ENCODE measurements around the gene SH2D4B.

SH2D4B gene

DNA sequence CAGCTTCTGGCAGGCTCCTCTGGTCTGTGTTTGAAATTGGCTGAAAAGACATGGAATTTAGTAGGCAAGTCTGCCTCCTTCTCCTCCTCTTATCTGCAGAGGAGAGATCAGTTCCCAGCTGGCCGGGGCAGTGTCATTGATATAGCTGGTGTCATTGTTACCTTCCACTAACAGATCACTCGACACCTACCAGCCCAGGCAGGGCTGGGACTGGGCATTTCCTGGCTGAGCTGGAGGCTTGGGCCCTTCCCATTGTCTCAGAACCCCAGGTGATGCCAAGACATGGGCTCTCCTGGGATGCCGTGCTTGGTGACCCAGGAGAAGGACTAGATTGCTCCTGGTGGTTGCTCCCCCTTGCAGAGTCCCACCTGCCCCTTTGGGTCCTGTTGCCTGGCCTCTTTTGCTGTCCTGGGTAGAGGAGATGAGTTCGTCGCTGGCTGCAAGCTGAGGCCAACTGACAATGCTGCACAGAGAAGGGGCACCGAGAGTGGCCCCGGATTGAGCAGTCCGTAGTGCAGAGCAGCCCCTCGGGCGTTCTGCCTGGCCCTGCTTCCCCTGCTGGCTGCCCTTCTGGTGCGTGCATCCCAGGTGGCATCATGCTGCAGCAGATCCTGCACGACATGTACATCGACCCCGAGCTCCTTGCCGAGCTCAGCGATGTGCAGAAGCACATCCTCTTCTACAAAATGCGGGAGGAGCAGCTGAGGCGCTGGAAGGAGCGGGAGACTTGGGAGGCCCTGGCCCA lies at the start of gene SH2D4B:
Gene SH2D4B (plus strand): TSS at position 167 of the 745 bp plus-strand sequence. CDS start 430 bp downstream, at position 597.
- no peak for DNase-seq (ENCODE audit: low spot score)

DNA sequence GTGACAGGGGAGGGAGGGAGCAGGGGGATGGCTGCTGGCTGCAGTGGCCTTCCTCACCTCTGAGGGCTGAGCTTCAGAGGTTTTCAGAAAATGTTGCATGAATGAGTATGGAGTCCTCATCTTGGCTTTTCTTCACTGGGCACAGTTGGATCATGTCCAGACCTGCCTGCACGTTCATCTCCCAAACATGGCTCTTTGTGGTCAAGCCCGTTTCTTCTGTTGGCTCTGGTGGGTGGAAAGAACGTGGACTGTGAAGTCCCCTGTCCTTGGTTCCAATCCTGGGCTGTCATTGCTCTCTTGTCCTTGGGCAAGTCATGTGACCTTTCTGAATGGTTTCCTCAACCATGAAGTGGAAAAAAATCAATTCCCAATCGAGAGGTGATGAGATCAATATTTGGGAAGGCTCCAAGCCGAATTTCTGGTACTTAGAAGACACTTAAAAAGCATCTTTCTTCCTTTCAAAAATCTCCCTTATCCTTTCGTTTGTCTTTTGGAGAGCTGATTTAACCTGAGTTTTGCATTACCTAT lies 49.1 kb upstream of the SH2D4B start:
- no peak for DNase-seq (ENCODE audit: low spot score)

DNA sequence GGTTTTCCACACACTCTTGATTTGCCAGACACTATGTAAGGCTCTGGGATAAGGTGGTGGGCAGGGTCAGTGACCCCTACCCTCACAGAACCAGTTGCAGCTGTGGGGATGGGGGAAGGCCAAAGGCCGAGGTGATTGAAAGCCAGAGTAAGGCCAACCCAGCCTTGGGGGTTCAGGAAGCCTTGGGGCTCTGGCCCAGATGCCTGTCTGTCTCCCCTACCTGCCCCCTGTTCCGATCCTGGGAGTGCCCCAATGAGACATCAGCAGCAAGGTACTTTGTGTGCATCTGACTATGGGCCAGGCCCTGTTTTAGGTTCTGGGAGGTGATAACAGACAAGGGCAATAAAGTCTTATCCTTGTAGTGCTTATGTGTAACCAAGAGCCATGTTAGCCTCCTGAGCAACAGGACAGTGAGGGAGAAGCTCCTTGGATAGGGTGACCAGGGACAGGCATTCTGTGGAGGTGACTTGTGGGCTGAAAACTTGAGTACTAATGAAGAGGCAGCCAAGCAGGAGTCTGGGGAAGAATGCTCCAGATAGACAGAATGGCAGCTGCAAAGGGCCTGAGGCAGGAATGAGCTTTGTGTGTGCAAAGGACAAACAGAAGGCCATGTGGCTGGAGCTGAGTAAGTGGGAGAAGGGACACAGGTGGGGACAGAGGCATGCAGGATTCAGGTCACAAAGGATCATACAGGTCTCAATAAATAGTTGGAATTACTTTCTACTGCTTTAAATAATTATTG lies 48.2 kb upstream of the SH2D4B start:
- no peak for DNase-seq (ENCODE audit: low spot score)

DNA sequence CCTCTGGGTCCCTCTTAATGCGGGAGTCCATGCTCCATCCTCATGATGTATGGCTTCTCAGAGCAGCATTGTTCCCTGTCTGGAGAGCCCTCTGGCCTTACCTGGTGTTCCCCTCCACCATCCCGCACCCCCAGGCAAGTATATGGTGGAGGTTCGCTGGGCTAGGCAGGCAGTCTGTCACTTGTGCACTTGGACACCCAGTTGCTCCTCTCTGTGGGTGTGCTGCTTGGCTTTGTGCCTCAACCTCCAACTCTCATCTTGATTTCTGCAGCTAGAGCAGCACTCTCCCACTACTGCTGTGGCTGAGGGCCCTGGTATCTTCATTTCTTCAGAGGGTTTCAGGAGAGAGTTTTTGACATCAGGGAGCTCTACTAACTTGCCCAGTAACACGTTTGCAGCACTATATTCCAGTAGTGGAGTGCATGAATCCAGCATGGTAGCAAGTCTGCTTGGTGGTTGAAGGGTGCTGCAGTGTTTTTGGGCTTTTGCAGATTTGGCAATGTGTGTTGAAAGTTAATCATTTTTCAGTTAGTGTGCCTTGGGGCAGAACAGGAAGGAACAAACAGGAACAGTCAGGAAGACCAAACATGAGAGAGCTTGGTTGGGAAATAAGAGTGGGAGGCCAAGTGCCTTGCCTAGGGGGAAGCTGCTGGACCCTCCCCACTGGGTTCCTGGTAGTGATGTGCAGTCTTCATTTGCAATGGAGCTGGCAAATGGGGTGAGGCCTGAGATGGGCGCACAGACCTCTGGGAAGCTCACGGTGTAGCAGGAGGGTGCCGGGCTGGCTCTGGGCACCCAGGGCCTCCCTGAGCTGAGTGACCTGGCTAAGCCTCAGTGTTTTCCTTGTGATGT lies 46.2 kb upstream of the SH2D4B start:
- DNase-seq (ENCODE audit: low spot score), result no peak

DNA sequence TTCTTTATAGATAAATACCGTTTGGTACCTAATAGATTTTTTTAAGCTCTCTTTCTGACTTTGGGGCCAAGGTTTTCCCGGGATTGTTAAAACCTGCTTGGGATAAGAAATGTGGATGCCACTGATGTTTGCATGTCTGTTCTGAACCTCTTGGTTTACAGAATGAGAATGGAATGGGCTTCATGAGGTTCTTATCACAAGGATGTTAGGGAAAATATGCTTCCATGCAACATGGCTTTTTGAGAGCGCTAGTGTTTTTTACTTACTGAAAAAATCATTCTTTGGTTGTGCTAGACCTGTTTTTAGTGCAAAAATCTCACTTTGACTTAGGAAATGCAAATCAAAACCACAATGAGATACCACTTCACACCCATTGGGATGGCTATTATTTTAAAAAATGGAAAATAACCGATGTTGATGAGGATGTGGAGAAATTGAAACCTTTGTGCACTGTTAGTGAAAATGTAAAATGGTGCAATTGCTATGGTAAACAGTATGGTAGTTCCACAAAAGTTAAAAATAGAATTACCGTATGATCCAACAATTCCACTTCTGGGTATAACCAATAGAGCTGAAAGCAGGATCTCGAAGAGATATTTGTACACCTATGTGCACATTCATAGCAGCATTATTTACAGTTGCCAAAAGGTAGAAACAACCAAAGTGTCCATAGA lies 44.7 kb upstream of the SH2D4B start:
- DNase-seq (ENCODE audit: low spot score), result no peak

DNA sequence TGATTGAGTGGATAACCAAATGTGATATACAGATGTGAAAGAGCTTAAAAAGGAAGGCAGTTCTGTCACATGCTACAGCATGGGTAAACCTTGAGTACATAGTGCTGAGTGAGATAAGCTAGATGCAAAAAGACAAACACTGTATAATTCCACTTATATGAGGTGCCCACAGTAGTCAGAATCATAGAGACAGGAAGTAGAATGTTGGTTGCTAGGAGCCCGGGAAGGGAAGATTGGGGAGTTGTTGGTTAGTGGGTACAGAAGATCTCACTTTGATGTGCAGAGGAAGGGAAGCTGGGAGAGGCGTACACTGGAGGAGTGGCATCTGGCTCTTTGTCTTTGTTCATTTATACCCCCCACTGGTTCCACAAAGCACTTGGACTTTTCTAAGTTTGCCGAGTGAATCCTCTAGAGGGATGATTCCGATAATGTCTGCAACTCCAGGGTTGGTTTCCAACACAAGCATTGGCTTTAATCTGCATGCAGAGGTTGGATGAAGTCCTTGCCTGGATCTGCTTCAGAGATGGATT lies 44.1 kb upstream of the SH2D4B start:
- peak; percentile 43 for DNase-seq (ENCODE audit: low spot score)

DNA sequence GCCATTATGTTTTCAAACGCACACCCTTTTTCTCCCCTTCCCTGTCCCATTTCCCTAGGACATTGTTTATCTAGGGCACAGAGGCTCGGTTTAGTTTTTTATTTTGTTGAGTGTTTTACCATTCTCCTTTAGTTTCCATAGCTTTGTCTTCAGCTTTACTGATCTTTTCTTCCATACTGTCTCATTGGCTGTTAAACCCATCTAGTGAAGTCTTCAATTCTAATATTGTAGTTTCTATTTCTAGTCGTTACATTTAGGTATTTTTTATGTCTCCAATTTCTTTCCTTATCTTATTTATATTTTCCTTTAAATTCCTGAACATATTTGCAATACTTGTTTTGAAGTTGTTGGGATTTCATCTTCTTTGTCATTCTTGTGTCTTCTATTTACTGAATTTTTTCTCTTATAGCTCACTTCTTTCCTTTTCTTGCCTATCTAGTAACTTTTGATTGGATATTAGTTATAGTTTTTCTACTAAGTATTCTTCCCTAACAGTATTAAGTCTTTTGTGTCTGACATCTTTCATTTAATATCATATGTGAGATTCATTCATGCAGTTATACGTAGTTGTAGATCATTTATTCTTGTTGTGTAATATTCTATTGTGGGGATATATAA lies 41.0 kb upstream of the SH2D4B start:
- DNase-seq (ENCODE audit: low spot score), result no peak

DNA sequence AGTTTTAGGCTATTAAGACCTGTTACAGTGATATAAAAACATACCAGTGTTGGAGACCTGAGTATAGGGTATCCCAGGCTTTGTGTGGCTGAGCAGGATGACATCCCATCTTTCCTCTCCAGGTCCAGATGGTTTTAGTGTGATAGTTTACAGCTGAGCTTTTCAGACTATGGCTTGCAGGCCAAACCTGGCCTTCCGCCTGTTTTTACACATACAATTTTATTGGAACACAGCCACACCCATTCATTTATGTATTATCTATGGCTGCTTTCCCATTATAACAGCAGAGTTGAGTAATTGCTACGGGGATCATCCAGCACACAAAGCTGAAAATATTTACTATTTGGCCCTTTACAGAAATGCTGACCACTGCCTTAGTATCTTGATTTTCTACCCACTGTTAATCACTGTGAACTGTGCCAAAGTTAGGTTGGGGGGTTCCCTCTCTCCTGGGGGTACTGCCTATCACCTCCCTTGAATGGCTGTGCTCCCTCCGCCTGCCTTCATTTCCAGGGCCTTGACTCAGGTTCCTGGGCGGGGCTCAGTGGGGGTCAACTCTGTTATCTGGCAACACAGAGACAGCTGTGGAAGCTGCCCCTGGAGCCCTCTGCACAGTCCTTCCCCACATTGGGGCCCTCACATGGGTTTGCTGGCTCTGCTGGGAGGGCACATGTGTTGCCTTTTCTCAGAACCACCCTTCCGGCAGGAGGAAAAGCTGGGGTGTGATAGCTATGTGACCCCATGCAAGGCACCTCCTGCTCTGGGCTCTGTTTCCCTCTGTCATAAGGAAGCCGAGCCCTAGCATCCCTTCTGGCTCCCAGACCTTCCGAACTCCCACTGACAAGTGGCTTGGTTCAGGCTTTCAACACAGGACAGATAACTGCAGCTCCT lies 40.3 kb upstream of the SH2D4B start:
- DNase-seq (ENCODE audit: low spot score), result peak; percentile 36

DNA sequence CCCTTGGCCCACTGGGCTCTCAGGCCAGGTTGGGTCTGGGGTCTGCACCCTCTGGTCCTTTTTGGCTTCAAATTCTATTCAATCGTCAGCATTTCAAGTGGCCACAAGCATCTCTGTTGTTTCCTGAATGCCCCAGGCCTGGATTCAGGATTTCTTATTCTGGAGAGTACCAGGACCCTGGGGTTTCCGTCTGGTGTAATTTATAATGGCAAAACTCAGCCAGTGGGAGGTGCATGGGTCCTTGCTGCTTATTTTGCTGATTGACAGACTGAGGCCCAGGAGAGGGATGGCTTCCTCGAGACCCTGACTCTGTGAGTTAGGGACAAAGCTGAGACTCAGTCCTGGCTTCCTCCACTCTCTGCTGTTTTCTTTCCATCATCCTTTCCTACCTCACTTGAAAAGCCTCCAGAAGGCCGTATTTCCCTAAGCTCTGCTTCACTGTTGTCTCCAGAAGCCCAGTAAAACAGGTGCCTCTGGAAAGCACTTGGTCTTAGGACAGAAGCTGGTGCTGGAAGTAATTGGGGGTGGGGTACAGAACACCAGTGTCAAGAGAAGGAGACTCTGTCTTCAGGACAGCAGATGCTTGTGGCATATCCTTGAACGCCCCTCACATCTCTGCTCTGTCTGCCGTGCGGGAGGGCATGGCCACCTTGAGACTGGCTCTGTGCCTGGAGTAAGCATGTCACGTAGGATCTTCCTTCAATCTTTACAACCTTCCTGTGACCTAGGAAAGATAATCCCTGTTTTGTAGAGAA lies 39.4 kb upstream of the SH2D4B start:
- DNase-seq (ENCODE audit: low spot score), result no peak

DNA sequence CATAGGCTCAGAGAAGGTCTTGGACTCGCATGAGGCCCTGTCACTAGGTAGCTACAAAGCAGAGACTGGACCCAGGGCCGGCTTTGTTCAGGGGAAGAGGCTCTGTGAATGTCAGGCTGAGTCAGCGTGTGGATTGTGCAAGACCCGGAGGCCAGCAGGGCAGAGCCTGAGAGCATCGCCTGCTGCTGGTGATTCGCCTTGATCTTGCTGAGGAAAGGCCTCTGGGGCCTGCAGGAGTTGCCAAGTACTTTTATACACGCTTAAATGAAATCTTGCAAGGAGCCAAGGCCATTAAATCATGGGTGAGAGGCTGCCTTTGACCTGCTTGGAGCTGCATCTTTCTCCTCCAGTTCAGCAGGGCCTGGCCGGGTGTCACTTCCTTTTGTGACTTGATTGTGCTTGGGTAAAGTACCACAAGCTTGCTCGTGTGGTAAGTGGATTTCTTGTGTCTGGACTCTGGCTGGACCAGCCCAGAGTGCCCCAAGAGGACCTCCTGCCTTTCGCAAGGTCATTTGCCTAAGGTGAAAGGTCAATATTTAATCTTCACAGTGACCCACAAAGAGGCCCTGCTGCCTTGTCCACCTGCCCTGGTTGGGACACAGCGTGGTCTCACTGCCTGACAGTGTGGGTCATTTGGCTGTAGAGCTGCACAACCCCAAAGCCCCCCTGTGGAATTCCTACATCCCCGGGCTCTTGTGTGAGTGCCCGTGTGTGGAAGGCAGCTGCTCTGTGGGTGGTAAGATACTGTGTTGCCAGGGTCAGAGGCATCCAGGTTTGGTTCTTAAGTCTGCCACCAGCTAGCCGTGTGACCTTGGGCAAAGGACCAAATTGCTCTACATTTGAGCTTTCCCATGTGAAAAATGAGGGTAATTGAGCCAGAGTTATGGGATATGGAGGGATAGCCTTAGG lies 38.6 kb upstream of the SH2D4B start:
- DNase-seq (ENCODE audit: low spot score), result peak; percentile 57

DNA sequence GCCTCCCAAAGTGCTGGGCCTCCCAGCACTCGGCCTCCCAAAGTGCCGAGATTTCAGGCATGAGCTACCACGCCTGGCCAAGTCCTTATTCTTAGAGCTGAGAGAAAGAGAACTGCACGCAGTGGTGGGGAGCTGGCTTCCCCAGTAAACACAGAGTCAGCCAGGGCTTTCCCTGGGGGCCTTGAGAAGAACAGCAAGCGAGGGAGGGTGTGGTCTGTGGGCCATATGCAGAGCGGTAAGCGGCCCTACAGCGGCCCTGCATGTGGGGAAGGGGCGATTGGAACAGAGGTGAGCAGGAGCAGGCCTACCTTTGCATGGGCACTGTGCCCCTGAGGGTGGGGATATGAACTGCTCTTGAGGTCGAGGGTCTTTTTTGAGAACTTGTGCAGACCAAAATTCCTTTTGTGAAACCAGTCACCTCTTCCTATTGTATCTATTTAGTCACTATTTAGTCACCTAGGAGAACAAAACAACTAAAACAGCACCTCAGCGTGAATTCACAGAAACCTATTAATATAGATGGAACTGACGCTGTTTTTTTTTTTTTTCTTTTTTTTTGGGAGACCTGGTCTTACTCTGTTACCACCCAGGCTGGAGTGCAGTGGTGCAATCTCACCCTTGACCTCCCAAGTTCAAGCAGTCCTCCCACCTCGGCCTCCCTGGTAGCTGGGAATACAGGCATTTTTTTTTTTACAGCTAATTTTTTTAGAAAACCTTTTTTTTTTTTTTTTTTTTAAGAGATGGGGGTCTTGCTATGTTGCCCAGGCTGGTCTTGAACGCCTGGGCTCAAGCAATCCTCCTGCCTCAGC lies 36.9 kb upstream of the SH2D4B start:
- peak; percentile 46 for DNase-seq (ENCODE audit: low spot score)

DNA sequence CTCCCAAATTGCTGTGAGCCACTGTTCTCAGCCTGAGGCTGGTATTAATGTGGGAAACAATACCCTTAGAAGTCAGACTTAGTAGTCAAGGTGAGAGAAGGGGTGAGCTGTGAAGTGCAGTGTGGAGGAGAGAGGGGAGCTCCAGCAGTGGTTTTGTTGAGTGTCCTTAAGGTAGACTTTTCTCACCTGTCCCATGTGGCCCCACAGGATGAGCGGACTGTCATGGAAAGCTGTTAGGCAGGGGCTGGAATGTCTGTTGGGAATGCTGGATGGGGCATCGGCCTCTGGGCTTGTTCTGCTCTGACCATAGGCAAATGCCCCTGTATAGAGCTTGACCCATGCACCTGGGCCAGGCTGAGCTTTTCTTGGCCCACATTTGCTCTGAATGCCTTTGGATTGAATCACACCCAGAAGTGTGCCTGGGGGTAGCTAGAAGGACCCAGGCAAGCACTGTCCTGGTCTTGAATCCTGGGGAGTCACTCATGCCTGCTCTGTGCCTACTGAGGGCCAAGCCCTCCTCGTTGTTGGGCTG lies 36.3 kb upstream of the SH2D4B start:
- DNase-seq (ENCODE audit: low spot score), result no peak

DNA sequence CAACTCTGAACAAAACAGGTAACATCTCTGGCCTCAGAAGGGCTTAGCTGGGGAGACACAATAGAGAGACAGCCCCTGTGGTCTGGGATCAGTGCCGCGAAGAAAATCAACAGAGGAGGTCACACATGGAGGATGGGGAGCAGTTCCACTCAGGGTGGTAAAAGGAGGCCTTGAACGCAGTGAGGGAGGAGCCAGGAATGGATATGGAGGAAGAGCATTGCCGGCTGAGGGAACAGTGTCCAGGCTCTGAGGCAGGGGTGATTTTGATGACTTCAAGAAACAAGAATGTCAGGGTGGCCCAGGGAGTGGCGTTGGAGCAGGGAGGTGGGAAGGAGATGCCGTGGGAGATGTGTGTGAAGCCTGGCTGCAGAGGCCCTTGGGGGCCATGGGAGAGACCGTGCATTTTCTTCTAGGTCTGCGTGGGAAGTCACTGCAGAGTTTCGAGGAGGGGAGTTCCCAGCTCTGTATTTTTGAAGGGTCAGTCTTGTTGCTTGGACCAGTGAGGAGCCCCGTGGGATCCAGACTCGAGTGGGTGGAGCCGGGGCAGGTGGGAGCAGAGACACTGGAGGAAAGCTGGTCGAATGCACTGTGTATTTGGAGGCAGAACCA lies 35.7 kb upstream of the SH2D4B start:
- DNase-seq (ENCODE audit: low spot score), result no peak

DNA sequence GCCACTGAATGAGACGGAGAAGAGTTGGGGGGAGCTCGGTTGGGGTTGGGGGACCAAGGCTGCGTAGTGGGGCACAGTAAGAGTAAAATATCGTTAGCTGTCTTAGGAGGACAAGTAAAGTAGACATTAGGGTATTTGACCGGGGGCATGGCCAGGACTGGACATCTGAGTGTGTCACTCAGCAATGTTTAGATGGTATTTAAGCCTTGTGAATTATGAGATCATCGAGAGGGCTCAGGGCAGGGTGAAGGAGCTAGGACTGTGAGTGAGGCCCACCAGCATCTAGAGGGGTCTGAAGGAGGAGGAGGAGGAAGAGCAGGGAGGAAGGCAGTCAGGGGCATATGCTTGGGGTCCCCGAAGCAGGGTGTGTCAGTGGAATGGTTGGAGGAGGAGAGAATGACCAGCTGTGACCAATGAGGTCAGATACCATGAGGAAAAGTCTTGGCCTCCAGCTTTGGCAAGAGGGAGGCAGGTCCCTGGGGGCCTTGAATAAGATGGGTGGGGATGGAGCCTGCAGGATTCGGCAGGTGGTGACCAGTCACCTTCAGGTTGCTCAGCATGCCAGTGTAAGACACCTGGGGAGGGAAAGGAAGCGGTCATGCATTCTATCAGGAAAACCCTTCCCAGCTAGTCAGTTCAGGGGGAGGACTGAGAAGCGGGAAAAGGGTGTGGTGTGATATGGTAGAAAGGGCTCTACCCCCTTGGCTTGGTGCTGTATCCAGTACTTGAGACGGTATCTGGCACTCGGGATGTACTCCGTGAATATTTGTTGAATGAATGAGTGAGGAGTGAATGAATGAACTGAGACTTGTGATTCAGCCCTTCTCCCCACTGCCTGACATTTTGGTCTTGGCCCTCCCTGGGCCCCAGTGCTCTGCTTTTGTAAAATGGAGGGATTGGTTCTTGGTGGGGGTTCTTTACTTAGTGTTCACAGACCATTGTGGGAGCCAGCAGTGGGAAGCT lies 34.8 kb upstream of the SH2D4B start:
- no peak for DNase-seq (ENCODE audit: low spot score)

DNA sequence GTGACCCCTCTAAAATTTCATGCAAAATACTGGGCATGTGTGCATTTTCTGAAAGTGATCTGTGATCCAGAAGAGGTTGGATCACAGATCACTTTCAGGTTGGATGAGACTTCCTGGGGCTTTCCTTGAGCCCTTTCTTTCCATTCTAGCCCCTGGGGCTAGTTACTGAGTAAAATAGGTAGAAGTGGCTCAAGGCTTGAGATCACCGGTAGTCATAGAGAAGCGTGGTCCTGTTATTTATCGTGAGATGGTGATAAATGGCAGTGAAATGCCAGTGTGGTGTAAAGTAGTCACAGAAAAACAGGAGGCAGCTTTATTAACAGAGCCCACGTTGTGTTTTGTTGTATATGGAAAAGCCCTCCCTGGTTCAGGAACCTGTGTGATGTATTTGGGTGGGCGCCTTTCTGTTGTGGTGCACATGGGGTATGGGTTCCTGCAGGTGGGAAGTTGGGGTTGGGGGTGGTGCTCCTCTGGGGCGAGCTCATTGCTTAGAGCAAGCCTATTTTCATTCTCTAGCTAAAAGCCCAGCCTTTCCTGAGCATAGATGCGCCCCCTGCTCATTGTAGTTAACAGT lies 34.0 kb upstream of the SH2D4B start:
- no peak for DNase-seq (ENCODE audit: low spot score)

All from CD4-positive, alpha-beta T cell treated with Interleukin-15 for 4 hours (primary cell).